ENCODE data around the gene FBLN7. TPM values are rescaled to one million over a fixed set of nuclear protein-coding genes. Genes with fewer than 3 reads are reported as not detected.

The FBLN7 gene
- total RNA-seq, 1 donor from 2014 or later = 0.31 TPM

DNA sequence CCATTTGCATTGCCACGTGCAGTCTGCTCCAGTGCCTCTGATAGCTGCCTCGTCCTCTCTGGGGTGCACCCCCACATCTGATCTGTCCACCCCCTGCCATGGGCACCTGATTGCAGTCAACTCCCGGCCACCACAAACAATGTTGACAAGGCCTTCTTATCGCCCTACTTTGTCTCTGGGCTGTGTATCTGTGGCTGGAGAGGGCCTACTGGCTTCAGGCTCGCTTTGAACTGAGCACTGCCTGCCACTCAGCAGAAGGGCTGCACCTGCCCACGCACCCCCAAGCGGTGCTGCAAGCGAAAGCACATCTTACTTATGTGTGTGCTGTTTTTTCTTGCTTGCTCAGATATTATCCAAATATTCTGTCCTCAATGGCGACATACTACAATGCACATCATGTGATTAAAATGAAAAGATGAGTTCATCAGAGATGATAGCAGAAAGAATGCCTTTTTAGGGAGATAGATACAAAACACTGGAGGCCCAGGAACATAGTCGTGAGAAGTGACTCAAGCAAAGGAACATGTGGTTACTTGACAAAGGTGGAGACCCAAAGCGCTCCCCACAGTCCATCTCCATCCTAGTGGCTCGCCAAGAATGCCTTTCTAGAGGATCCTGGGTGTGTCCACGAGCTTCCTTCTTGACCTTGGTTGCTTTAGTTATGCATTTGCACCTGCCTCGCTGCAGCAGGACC, 28.8 kb downstream of the FBLN7 start:
- intact Hi-C loops (cut with micrococcal nuclease) = no loop called here
- H3K9me3 Mint-ChIP-seq = no peaks in the 10 kb centered on the region
- no peaks in the 10 kb centered on the region for H3K4me1 Mint-ChIP-seq
- no peak for DNase-seq
- no peaks in the 10 kb centered on the region for H3K27me3 Mint-ChIP-seq
- ChIA-PET POLR2A (no interaction called here), CTCF (no interaction called here)
- no peak for TF ChIP-seq CTCF (IDR thresholded peaks at IDR 0.05)
- no peaks in the 10 kb centered on the region for H3K36me3 Mint-ChIP-seq (ENCODE audit: low read depth)
- no peak overlapping the region for H3K27ac Mint-ChIP-seq
- H3K4me3 Mint-ChIP-seq = no peak overlapping the region
- ATAC-seq (ENCODE audit: low read depth) = no peak

GRCh38 chr2:112168422-112169124, 30.4 kb downstream of the FBLN7 start:
- POLR2A ChIA-PET = no interaction called here
- H3K27ac Mint-ChIP-seq = no peak overlapping the region
- no peak overlapping the region for H3K4me3 Mint-ChIP-seq
- DNase-seq (no peak), ATAC-seq (ENCODE audit: low read depth) (no peak)
- CTCF ChIA-PET = no interaction called here
- intact Hi-C loops (cut with micrococcal nuclease) = no loop called here
- no peaks in the 10 kb centered on the region for H3K4me1 Mint-ChIP-seq
- no peaks in the 10 kb centered on the region for H3K27me3 Mint-ChIP-seq
- no peaks in the 10 kb centered on the region for H3K9me3 Mint-ChIP-seq
- no peak for TF ChIP-seq CTCF (IDR thresholded peaks at IDR 0.05)
- H3K36me3 Mint-ChIP-seq (ENCODE audit: low read depth) = no peaks in the 10 kb centered on the region

DNA sequence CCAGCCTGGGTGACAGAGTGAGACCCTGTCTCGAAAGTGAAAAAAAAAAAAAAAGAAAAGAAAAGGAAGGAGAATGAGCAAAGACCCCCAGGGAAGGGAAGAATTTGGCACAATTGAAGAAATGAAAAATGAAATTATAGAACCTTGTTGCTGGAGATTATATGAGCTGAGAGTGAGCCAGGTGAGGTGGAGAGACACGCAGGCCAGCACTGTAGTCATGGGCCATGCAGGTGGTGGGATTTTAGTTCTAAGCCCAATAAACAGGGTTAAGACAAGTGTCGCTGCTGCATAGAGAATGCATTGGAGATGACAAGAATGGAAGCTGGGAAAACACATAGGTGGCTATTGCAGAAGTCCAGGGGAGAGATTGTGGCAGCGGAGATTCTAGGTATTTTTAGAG, 32.3 kb downstream of the FBLN7 start:
- H3K9me3 Mint-ChIP-seq = no peaks in the 10 kb centered on the region
- no peaks in the 10 kb centered on the region for H3K27me3 Mint-ChIP-seq
- DNase-seq = no peak
- TF ChIP-seq CTCF (IDR thresholded peaks at IDR 0.05) = no peak
- ChIA-PET CTCF (no interaction called here), POLR2A (no interaction called here)
- no peak for ATAC-seq (ENCODE audit: low read depth)
- intact Hi-C loops (cut with micrococcal nuclease) = no loop called here
- no peak overlapping the region for H3K27ac Mint-ChIP-seq
- no peaks in the 10 kb centered on the region for H3K36me3 Mint-ChIP-seq (ENCODE audit: low read depth)
- no peak overlapping the region for H3K4me3 Mint-ChIP-seq
- no peaks in the 10 kb centered on the region for H3K4me1 Mint-ChIP-seq

DNA sequence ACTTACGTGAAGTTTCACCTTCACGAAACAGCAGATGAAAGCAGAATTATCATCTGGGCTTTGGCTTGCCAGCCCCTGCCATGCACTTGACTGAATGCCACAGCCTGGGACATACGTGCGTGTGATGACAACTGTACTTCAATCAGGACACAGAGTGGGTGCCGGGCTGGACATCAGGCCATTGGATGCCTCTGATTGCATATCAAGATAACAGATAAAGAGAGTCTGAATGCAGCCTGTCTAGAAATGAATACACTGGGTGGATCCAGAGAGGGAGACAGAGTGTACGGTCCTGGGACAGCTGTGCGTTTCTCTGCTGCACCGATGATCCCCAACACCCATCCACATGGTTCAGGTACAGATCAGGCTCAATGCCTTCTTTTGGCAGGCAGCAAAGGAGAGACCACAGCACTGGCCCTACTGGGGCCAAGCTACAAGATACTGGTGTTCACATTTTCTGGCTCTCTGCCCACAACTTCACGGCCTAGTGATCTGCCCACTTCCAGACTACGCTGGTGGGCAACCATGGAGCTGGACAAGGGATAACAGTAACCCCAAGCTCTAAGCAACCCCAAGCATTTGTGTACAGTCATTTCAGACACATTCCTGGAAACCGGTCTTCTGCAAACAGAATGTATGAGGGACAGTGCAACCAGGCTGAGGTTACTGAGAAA, 35.6 kb downstream of the FBLN7 start:
- no peaks in the 10 kb centered on the region for H3K4me1 Mint-ChIP-seq
- no peak for TF ChIP-seq CTCF (IDR thresholded peaks at IDR 0.05)
- no peak overlapping the region for H3K4me3 Mint-ChIP-seq
- ATAC-seq (ENCODE audit: low read depth) (no peak), DNase-seq (no peak)
- peaks cover 15% of the 10 kb centered on the region for H3K27me3 Mint-ChIP-seq
- no peak overlapping the region for H3K27ac Mint-ChIP-seq
- intact Hi-C loops (cut with micrococcal nuclease) = no loop called here
- no peaks in the 10 kb centered on the region for H3K36me3 Mint-ChIP-seq (ENCODE audit: low read depth)
- ChIA-PET POLR2A (no interaction called here), CTCF (interaction anchor here (1.3 kb wide), 1 partner anchor 18 kb away, joined by 3 read pairs; no protein-coding TSS in a partner anchor)
- no peaks in the 10 kb centered on the region for H3K9me3 Mint-ChIP-seq

- ATAC-seq (ENCODE audit: low read depth) (no peak), DNase-seq (no peak)
- Mint-ChIP-seq H3K36me3 (ENCODE audit: low read depth) (no peaks in the 10 kb centered on the region), H3K4me3 (no peak overlapping the region), H3K27me3 (peaks cover 20% of the 10 kb centered on the region), H3K27ac (no peak overlapping the region), H3K9me3 (no peaks in the 10 kb centered on the region), H3K4me1 (no peaks in the 10 kb centered on the region)
- ChIA-PET POLR2A (no interaction called here), CTCF (no interaction called here)
- intact Hi-C loops (cut with micrococcal nuclease) = no loop called here
- no peak for TF ChIP-seq CTCF (IDR thresholded peaks at IDR 0.05)
These were observed 36.2 kb downstream of the FBLN7 start for GRCh38 chr2:112174383-112174782.

Measured in activated B cell treated with CpG ODN at 0.5 μM for 24 hours (primary cell).